ENCODE measurements around the gene MARCHF4.

GRCh38 chr2:216414772-216415319 is 42.6 kb upstream of the MARCHF4 start:
- TF ChIP-seq MAX (IDR thresholded peaks at IDR 0.05) (no peak), TAF1 (IDR thresholded peaks at IDR 0.05; ENCODE audit: low read depth) (no peak), EP300 (IDR thresholded peaks at IDR 0.05; ENCODE audit: borderline replicate concordance) (no peak), EGR1 (IDR thresholded peaks at IDR 0.05) (no peak), YY1 (IDR thresholded peaks at IDR 0.05; ENCODE audit: low read depth) (no peak)
- TF ChIP-seq, protein P1, sequence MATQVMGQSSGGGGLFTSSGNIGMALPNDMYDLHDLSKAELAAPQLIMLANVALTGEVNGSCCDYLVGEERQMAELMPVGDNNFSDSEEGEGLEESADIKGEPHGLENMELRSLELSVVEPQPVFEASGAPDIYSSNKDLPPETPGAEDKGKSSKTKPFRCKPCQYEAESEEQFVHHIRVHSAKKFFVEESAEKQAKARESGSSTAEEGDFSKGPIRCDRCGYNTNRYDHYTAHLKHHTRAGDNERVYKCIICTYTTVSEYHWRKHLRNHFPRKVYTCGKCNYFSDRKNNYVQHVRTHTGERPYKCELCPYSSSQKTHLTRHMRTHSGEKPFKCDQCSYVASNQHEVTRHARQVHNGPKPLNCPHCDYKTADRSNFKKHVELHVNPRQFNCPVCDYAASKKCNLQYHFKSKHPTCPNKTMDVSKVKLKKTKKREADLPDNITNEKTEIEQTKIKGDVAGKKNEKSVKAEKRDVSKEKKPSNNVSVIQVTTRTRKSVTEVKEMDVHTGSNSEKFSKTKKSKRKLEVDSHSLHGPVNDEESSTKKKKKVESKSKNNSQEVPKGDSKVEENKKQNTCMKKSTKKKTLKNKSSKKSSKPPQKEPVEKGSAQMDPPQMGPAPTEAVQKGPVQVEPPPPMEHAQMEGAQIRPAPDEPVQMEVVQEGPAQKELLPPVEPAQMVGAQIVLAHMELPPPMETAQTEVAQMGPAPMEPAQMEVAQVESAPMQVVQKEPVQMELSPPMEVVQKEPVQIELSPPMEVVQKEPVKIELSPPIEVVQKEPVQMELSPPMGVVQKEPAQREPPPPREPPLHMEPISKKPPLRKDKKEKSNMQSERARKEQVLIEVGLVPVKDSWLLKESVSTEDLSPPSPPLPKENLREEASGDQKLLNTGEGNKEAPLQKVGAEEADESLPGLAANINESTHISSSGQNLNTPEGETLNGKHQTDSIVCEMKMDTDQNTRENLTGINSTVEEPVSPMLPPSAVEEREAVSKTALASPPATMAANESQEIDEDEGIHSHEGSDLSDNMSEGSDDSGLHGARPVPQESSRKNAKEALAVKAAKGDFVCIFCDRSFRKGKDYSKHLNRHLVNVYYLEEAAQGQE (IDR thresholded peaks at IDR 0.05; ENCODE audit: low read depth) = no peak
